IPS-11a (cell line): ENCODE results near the gene GSE1.

Source experiments
- H3K4me3 ChIP-seq: one replicate; pipeline ENCODE4 v1.5.1; 2013; ENCODE audit warnings: low read depth, low read length, control low read depth

Gene GSE1

GRCh38 chr16:85605051-85605911 lies 7.8 kb upstream of the GSE1 start:
- no peak overlapping the region for H3K4me3 ChIP-seq

- H3K4me3 ChIP-seq: no peak overlapping the region
Observed at GRCh38 chr16:85605912-85606841, 6.9 kb upstream of the GSE1 start.

- H3K4me3 ChIP-seq: no peak overlapping the region
Observed at GRCh38 chr16:85606904-85607303, 6.2 kb upstream of the GSE1 start.

GRCh38 chr16:85607321-85607765 lies 5.8 kb upstream of the GSE1 start:
- no peak overlapping the region for H3K4me3 ChIP-seq

- no peak overlapping the region for H3K4me3 ChIP-seq
Observed at GRCh38 chr16:85607796-85608514, 5.2 kb upstream of the GSE1 start.

GRCh38 chr16:85608515-85608885 lies 4.6 kb upstream of the GSE1 start:
- H3K4me3 ChIP-seq: no peak overlapping the region

GRCh38 chr16:85608887-85609286 lies 4.2 kb upstream of the GSE1 start:
- no peak overlapping the region for H3K4me3 ChIP-seq

GRCh38 chr16:85609539-85609938 lies 3.6 kb upstream of the GSE1 start:
- no peak overlapping the region for H3K4me3 ChIP-seq

GRCh38 chr16:85610059-85610445 lies 3.1 kb upstream of the GSE1 start:
- no peak overlapping the region for H3K4me3 ChIP-seq

- no peak overlapping the region for H3K4me3 ChIP-seq
Observed at GRCh38 chr16:85610446-85611193, 2.5 kb upstream of the GSE1 start.

GRCh38 chr16:85611194-85611443 lies 2.0 kb upstream of the GSE1 start:
- peak overlapping the region; percentile 48 for H3K4me3 ChIP-seq

- peak overlapping the region; percentile 48 for H3K4me3 ChIP-seq
Observed at GRCh38 chr16:85611444-85612190, 1.5 kb upstream of the GSE1 start.

GRCh38 chr16:85612191-85612800 lies 826 bp upstream of the GSE1 start:
- H3K4me3 ChIP-seq: peak overlapping the region; percentile 76

GRCh38 chr16:85613604-85614337 lies 649 bp downstream of the GSE1 start:
- peak overlapping the region; percentile 76 for H3K4me3 ChIP-seq

- H3K4me3 ChIP-seq: peak overlapping the region; percentile 55
Observed at GRCh38 chr16:85614338-85615013, 1.4 kb downstream of the GSE1 start.

- peak overlapping the region; percentile 55 for H3K4me3 ChIP-seq
Observed at GRCh38 chr16:85615014-85615851, 2.1 kb downstream of the GSE1 start.

- H3K4me3 ChIP-seq: no peak overlapping the region
Observed at GRCh38 chr16:85615852-85616606, 2.9 kb downstream of the GSE1 start.
